LNCAP (cell line): ENCODE results near the gene SAMD11.

Experiments used
- CTCF ChIP-seq: fragments of 450-650 bp; IDR thresholded peaks from 2 replicates; pipeline ENCODE4 v1.5.1; 2017; ENCODE audit warnings: mild to moderate bottlenecking

Gene SAMD11

GRCh38 chr1:942864-943533, 19.3 kb downstream of the SAMD11 start:
- TF ChIP-seq CTCF, result no peak

- TF ChIP-seq CTCF, result no peak
Observed at GRCh38 chr1:943545-944340, 20.0 kb downstream of the SAMD11 start.

- TF ChIP-seq CTCF, result no peak
Observed at GRCh38 chr1:944341-945325, 20.9 kb downstream of the SAMD11 start.

DNA sequence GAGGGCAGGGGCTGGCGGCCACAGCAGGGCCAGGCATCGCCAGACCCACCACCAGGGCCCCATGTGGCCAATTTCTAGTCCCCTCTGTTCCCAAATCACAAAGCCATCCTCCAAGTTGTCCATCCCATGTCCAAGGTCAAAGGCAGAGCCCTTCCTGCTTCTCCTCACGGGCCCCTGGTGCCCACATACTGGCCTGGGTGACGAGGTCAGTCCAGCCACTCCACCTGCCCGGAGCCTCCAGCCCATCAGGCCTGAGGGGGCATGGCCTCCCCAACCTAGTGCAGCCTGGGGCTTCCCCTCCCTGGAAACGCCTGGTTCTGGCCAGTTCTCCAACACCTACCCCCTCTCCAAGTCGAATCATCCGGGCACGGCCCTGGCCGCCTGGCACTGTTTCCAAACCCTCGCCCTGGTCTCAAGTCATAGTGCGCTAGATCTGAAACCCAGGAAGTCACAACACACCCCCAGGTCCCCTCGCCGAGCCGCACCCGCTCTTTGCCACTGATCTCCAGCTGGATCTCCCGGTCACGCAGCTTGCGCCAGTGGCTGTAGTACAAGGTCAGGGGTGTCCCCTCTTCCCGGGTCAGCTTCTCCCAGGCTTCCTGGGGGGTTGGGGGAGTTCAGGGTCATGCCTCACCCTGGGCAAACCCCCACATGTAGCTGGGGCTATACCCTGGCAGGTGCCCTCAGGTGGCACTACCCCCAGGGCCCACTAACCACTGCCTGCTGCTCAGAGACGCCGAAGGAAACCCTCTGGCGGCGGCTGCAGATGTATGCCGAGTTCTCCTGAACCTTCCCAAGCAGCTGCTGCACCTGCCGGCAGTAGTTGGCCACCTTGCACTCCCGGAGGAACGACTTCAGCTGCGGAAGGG, 22.2 kb downstream of the SAMD11 start:
- TF ChIP-seq CTCF, result no peak

DNA sequence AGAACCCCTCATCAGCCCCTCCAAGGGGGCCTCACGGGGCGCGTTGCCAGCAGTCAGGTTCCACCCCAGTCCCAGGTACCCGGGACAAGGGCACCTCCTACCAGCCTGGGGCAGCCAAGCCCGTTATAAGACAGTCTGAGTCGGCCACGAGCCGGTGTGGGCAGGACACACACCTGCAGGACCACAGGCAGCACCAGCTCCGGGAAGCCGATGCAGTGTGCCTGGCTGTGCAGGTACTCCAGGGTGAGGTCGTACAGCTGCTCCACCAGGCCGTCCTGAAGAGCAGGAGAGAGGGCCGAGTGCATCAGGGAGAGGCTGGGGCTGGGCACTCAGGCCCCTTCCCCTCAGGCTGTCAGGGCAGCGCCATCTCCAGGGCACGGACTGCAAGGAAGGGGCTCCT, 24.2 kb downstream of the SAMD11 start:
- TF ChIP-seq CTCF, result no peak

- TF ChIP-seq CTCF, result no peak
Observed at GRCh38 chr1:950268-950667, 26.5 kb downstream of the SAMD11 start.
